ENCODE results near the gene HEXIM2. TPM values are rescaled to one million over a fixed set of nuclear protein-coding genes. Genes with fewer than 3 reads are reported as not detected.
"Not testable (repeated sequence)": the region's sequence is repeated elsewhere in the genome, so short reads cannot be mapped to it uniquely, and the experiment has no call there.

The HEXIM2 gene
- total RNA-seq, 1 donor from 2014 or later, result 3.3 TPM

DNA sequence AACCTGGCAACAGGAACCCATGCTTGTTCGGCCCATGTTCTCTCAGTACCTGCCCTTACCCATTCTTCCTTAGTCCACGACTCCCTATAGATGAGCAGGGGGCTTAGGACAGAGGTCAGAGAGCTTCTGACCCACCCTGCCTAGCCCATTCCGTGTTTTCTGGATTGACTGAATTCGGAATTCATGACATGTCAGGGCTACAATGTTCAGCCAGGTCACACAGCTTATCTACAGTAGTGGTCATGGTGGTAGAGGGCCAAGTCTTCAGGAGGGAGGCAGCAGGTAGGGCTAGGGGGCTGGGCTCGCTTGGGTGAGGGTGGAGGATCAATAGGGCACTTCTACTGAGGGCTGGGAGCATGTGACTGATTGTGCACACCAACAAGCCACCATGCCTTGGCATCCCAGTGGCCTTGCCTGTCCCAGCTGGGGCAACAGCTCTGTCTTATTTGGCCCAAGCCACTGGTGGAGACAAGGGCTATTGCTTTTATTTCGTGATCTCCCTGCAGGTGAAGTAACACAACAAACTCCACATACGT is 3.1 kb downstream of the HEXIM2 start:
- DNase-seq (ENCODE audit: extremely low read depth, low read depth, low spot score), result no peak

- no peak for DNase-seq (ENCODE audit: extremely low read depth, low read depth, low spot score)
Measured at GRCh38 chr17:45168991-45169752, 7.5 kb downstream of the HEXIM2 start.

- no peak for DNase-seq (ENCODE audit: extremely low read depth, low read depth, low spot score)
Measured at GRCh38 chr17:45170280-45170930, 8.7 kb downstream of the HEXIM2 start.

GRCh38 chr17:45170931-45171337 is 9.3 kb downstream of the HEXIM2 start:
- no peak for DNase-seq (ENCODE audit: extremely low read depth, low read depth, low spot score)

DNA sequence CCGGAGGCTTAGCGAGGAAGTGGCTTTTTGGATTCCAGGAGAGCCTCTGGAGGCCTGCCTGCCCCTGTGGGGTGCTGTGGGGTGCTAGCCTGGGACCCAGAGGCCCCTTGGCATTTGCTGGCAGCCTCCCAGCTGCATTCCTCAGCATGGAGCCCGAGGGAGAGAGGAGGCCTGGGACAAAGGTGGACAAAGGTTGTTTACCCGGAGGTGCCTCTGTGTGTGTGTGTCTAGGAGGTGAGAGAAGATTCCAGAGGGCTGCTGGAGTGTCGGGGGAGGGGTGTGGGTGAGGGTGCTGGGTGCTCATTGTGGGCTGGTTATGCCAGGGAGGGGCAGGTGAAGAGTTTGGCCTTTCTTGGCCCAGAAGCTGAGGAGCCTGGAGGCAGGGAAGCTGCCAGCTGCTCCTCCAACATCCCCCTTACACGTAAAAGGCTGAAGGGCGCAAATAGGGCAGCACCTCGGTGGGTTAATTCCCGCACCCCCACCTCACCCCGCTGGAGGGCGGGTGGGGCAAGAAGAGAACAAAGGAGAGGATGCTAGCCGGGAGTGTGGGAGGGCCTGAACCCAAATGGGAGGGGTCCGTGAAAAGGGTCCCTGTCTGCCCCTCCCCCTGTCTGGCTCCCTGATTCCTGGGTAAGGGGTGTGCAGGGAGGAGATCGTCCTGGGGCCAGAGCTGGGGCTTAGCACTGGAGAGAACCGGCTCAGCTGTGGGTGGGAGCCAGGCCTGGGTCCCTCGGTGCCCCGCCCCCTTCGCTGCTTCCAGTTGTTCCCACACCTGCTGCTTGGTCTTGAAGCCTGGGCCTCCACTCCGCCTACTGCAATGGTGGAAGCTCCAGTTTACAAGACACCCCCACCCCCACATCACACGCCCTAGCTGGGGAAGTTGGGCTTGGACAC is 9.9 kb downstream of the HEXIM2 start:
- no peak for DNase-seq (ENCODE audit: extremely low read depth, low read depth, low spot score)

- no peak for DNase-seq (ENCODE audit: extremely low read depth, low read depth, low spot score)
Measured at GRCh38 chr17:45172232-45172540, 10.5 kb downstream of the HEXIM2 start.

- DNase-seq (ENCODE audit: extremely low read depth, low read depth, low spot score), result no peak
Measured at GRCh38 chr17:45172541-45173286, 11.0 kb downstream of the HEXIM2 start.

GRCh38 chr17:45175759-45176115 is 14.1 kb downstream of the HEXIM2 start:
- no peak for DNase-seq (ENCODE audit: extremely low read depth, low read depth, low spot score)

DNA sequence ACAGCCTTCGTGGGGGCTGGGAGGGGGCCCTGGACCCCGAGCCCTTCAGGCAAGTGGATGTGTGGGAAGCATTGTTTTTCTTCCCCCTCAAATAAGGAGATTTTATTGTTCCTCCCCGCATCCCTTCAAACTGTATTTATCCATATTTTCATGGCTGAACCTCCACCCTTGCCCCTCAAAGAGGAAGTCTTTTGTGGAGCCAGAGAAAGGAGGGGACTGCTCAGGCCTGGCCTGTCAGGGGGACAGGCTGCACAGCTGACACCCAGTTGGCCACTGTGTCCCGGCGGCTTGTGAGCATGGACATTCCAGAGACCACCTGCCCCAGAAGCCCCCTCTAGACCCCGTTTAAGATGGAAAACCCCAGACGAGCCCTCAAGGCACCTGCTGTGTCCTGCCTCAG is 15.9 kb downstream of the HEXIM2 start:
- no peak for DNase-seq (ENCODE audit: extremely low read depth, low read depth, low spot score)

- no peak for DNase-seq (ENCODE audit: extremely low read depth, low read depth, low spot score)
Measured at GRCh38 chr17:45184144-45184543, 22.5 kb downstream of the HEXIM2 start.

DNA sequence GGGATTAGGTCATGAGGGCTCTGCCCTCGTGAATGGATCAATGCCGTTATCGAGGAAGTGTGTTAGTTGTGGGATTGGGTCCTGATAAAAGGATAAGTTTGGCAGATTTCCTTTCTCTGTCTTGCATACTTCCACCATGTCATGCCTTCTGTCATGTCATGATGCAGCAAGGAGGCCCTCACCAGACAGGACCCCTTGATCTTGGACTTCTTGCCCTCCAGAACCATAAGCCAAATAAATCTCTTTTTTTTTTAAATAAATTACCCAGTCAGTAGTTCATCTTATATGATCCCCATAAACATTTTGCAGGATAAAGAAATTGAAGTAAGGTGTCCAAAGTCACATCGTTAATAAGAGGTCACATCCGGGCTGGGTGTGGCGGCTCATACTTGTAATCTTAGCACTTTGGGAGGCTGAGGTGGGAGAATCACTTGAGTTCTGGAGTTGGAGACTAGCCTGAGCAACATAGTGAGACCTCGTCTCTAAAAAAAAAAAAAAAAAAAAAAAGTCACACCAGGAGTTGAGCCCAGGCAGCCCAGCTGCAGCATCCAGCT is 25.2 kb downstream of the HEXIM2 start:
- DNase-seq (ENCODE audit: extremely low read depth, low read depth, low spot score), result no peak

DNA sequence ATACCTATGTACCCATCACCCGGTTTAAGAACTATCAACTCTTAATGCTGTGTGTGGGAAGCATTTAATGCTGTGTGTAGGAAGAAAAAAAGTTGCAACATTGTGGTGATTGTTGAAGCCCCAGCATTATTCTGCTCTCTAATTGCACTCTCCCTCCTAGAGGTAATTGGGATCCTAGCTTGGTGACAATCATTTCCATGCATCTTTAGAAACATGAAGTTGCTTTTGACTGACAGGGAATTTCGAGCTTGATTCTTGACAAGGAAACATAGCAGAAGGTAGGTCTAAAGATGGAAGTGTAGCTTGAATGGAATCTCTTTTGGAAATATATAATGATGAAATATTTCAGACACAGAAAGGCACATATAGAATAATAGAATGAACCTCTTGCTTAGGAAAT is 27.3 kb downstream of the HEXIM2 start:
- no peak for DNase-seq (ENCODE audit: extremely low read depth, low read depth, low spot score)

DNA sequence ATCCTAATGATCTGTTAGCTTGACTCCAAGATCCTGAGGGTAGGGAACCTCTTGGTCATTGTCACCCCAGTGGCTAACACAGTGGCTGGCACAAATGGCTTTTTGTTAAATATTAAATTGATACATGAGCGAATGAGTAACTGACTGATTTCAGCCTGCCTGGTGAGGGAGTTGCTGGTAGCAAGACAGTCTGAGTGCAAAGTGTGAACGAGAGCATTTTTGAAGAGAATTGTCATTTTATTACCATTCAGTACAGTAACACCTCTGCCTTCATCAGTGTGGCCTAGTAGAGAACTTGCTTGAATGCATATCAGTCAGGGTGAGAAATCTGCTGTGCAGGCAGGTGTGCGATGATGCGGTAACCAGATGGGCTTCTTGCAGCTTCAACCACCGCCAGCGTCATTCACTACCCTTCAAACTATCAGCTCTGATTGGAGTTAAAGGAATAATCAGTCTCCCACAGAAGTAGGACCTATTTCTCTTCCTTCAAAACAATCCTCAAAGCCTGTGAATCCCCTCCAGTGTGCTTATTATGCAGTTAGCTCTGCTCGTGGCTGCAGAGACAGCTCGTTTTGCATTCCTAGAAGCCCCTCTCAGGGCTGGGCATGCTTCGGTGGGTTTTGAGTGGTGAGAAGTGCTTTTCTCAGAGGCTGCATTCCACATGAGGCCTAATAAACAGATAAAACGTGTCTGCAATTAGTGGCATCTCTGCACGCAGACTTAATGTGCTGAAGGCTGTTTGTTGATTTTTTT is 29.0 kb downstream of the HEXIM2 start:
- DNase-seq (ENCODE audit: extremely low read depth, low read depth, low spot score), result no peak

DNA sequence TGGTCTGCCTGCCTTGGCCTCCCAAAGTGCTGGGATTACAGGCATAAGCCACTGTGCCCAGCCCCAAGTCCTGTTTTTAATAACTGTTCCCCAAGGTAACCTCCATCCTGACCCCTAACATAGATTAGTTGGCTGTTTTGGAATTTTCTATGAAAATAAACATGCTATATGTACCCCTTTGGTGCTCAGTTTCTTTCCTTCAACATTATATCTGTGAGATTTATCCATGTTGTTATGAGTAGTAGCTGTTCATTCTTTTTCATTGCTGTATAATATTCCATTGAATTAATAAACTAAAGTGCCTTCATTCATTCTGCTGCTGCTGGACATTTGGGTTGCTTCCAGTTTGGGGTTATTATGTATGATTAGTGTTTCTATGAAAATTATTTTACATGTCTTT is 33.7 kb downstream of the HEXIM2 start:
- DNase-seq (ENCODE audit: extremely low read depth, low read depth, low spot score), result no peak

GRCh38 chr17:45197108-45197507 is 35.4 kb downstream of the HEXIM2 start:
- no peak for DNase-seq (ENCODE audit: extremely low read depth, low read depth, low spot score)

- peak; percentile 45 for DNase-seq (ENCODE audit: extremely low read depth, low read depth, low spot score)
Measured at GRCh38 chr17:45197555-45198334, 36.1 kb downstream of the HEXIM2 start.

DNA sequence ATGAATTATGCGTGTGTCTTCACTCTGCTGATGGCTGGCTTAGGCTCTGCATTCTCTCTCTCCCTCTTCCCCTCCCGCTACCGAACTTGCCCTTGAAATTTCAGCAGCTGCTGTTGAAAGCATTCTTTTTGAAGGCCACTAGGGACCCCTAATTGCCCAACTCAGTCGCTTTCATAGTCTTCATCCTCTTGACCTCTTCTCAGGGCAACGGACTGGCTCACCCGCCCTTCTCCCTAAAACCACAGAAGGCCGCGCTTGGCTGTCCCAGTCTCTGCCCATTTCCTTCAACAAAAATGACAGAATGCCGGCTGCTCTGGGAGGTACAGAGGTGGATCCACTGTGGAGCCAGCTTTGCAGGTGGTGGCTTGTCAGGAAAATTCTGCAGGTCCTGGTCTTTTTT is 39.0 kb downstream of the HEXIM2 start:
- no peak for DNase-seq (ENCODE audit: extremely low read depth, low read depth, low spot score)

DNA sequence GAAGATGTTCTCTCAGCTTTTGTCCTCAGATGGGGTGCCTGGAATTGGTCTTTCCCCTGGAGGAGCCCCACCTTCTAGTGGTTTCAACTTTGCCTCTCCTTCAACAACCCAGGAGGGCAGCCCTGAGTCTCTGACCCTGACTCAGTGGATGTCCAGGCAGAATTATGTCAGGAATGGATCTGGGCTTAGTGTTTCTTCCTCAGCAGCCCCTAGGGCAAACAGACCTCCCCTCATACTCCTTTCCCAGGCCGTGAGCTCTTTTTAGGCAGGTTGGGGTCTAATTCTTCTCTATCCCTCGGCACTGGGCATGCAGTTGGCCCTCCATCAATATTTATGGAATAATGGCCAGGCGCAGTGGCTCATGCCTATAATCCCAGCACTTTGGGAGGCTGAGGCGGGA is 39.8 kb downstream of the HEXIM2 start:
- DNase-seq (ENCODE audit: extremely low read depth, low read depth, low spot score), result no peak

DNA sequence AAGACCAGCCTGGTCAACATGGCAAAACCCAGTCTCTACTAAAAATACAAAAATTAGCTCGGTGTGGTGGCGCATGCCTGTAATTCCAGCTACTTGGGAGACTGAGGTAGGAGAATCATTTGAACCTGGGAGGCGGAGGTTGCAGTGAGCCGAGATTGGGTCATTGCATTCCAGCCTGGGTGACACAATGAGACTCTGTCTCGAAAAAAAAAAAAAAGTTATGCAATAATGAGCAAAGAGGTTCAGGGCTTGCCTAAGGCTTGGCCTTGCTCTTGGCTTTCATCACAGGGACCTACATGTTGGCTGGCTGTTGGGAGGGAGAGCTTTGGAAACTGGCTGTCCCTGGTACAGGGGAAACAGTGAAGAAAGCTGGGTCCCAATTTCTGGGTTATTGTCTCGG is 40.2 kb downstream of the HEXIM2 start:
- DNase-seq (ENCODE audit: extremely low read depth, low read depth, low spot score), result not testable (repeated sequence)

Data from glomerular endothelial cell (primary cell).